PC-9 (cell line): ENCODE measurements around the gene SIRPD. TPM values are rescaled to one million over a fixed set of nuclear protein-coding genes. Genes with fewer than 3 reads are reported as not detected.

Source experiments
- BruUV-seq: library from RNA; stranded (reverse); fragments of 400-500 nt; replicated peaks from 2 replicates; lab custom pipeline; 2021; lab: Mats Ljungman, UMichigan
- CTCF ChIA-PET: fragments of 300-600 bp; sonication (Branson Sonifier 250); formaldehyde crosslinking; loops from one replicate; lab custom pipeline; 2022; ENCODE audit warnings: antibody characterized with exemption; lab: Charles Lee
- POLR2A ChIA-PET: fragments of 300-600 bp; sonication (Branson Sonifier 250); formaldehyde crosslinking; loops from one replicate; lab custom pipeline; 2022; ENCODE audit warnings: antibody characterized with exemption; ENCODE audit not compliant: unreplicated experiment; lab: Charles Lee
- DNase-seq, 2 experiments: peaks; one replicate each; pipeline versions ENCODE4 v3.0.0 to v3.0.0-alpha.2; 2015 to 2022; ENCODE audit warnings: mixed read lengths in 1 of 2
- H2AFZ ChIP-seq: fragments of 200-600 bp; sonication (generic); 2 replicates; pipeline ENCODE4 v1.8.1; 2017; ENCODE audit warnings: antibody characterized with exemption
- H3F3A ChIP-seq: fragments of 200-600 bp; sonication (generic); 2 replicates; pipeline ENCODE4 v1.8.1; 2017; ENCODE audit warnings: antibody characterized with exemption, mild to moderate bottlenecking, low read depth; ENCODE audit not compliant: insufficient read depth
- H3K27ac ChIP-seq: fragments of 200-600 bp; sonication (generic); 2 replicates; pipeline ENCODE4 v1.6.1; 2016; ENCODE audit warnings: mixed run types
- H3K27me3 ChIP-seq: fragments of 200-600 bp; sonication (generic); 2 replicates; pipeline ENCODE4 v1.6.1; 2016; ENCODE audit warnings: low read depth, mixed run types; ENCODE audit not compliant: insufficient read depth
- H3K36me3 ChIP-seq: fragments of 200-600 bp; sonication (generic); 2 replicates; pipeline ENCODE4 v1.6.1; 2016; ENCODE audit warnings: low read depth, mixed run types
- H3K4me1 ChIP-seq: fragments of 200-600 bp; sonication (generic); replicated peaks from 2 replicates; pipeline ENCODE4 v1.6.1; 2016; ENCODE audit warnings: mixed run types; ENCODE audit not compliant: insufficient read depth
- H3K4me2 ChIP-seq: fragments of 200-600 bp; sonication (generic); 2 replicates; pipeline ENCODE4 v1.6.1; 2017; ENCODE audit warnings: mixed run types
- H3K4me3 ChIP-seq: fragments of 200-600 bp; sonication (generic); 2 replicates; pipeline ENCODE4 v1.6.1; 2016; ENCODE audit warnings: mixed run types
- H3K79me2 ChIP-seq: fragments of 200-600 bp; sonication (generic); 2 replicates; pipeline ENCODE4 v1.6.1; 2017; ENCODE audit warnings: low read depth, mixed run types
- H3K9me2 ChIP-seq: fragments of 200-600 bp; sonication (generic); 2 replicates; pipeline ENCODE4 v1.8.1; 2017; ENCODE audit warnings: mild to moderate bottlenecking; ENCODE audit not compliant: insufficient read depth
- H3K9me3 ChIP-seq: fragments of 200-600 bp; sonication (generic); 2 replicates; pipeline ENCODE4 v1.8.1; 2016; ENCODE audit warnings: low read depth; ENCODE audit not compliant: insufficient read depth
- H4K20me1 ChIP-seq: fragments of 200-600 bp; sonication (generic); 2 replicates; pipeline ENCODE4 v1.8.1; 2017; ENCODE audit not compliant: insufficient read depth
- EZH2 ChIP-seq: fragments of 200-600 bp; sonication (generic); IDR thresholded peaks from 2 replicates; pipeline ENCODE4 v1.8.0; 2017; ENCODE audit warnings: antibody characterized with exemption, low read depth
- intact Hi-C: fragments of 100-400 bp; cut with micrococcal nuclease; formaldehyde crosslinking; loops from one replicate; pipeline ENCODE4 v1.10.0; 2022; ENCODE audit not compliant: unreplicated experiment
- total RNA-seq: library from RNA; stranded (reverse); gene quantifications from 2 replicates; pipeline ENCODE4 v1.2.3, GENCODE V29; 2021
- TF ChIP-seq, protein P1 (sequence below): fragments of 200-600 bp; sonication (generic); conservative IDR thresholded peaks from 2 replicates; pipeline ENCODE4 v1.6.1; 2017; ENCODE audit warnings: mixed run types, antibody characterized with exemption, mild to moderate bottlenecking, moderate library complexity

SIRPD gene
- total RNA-seq, 1 experiment from 2014 or later = 0.37 TPM

- no peak for DNase-seq
- no peak for TF ChIP-seq EZH2
- TF ChIP-seq, protein P1, sequence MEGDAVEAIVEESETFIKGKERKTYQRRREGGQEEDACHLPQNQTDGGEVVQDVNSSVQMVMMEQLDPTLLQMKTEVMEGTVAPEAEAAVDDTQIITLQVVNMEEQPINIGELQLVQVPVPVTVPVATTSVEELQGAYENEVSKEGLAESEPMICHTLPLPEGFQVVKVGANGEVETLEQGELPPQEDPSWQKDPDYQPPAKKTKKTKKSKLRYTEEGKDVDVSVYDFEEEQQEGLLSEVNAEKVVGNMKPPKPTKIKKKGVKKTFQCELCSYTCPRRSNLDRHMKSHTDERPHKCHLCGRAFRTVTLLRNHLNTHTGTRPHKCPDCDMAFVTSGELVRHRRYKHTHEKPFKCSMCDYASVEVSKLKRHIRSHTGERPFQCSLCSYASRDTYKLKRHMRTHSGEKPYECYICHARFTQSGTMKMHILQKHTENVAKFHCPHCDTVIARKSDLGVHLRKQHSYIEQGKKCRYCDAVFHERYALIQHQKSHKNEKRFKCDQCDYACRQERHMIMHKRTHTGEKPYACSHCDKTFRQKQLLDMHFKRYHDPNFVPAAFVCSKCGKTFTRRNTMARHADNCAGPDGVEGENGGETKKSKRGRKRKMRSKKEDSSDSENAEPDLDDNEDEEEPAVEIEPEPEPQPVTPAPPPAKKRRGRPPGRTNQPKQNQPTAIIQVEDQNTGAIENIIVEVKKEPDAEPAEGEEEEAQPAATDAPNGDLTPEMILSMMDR = no peak
- Histone ChIP-seq H4K20me1 (no peaks in the 10 kb centered on the region), H3F3A (peaks cover 30% of the 10 kb centered on the region), H3K9me3 (peaks cover 16% of the 10 kb centered on the region), H2AFZ (no peak overlapping the region), H3K79me2 (no peaks in the 10 kb centered on the region), H3K4me2 (no peak overlapping the region), H3K27me3 (no peaks in the 10 kb centered on the region), H3K36me3 (no peaks in the 10 kb centered on the region), H3K4me1 (peaks cover 30% of the 10 kb centered on the region), H3K4me3 (no peak overlapping the region), H3K9me2 (no peaks in the 10 kb centered on the region), H3K27ac (no peak overlapping the region)
- CTCF ChIA-PET = no interaction called here
- POLR2A ChIA-PET = no interaction called here
- intact Hi-C loops = no loop called here
- BruUV-seq = no TSS peak
Observed at GRCh38 chr20:1494436-1494835, 63.1 kb downstream of the SIRPD start.

- no peak overlapping the region for H3K4me3 ChIP-seq
- intact Hi-C loops = no loop called here
- DNase-seq = no peak
- no TSS peak for BruUV-seq
- ChIA-PET POLR2A (interaction anchor here (0.7 kb wide), 1 partner anchor 173 kb away, joined by 5 read pairs; no protein-coding TSS in a partner anchor), CTCF (interaction anchor here (0.6 kb wide), 1 partner anchor 21 kb away, joined by 5 read pairs; no protein-coding TSS in a partner anchor)
- peaks cover 10% of the 10 kb centered on the region for H3K9me3 ChIP-seq
- no peaks in the 10 kb centered on the region for H3K9me2 ChIP-seq
- no peak overlapping the region for H2AFZ ChIP-seq
- H3K27me3 ChIP-seq = no peaks in the 10 kb centered on the region
- peaks cover 37% of the 10 kb centered on the region for H3K4me1 ChIP-seq
- no peaks in the 10 kb centered on the region for H3K79me2 ChIP-seq
- peaks cover 39% of the 10 kb centered on the region for H3F3A ChIP-seq
- H3K27ac ChIP-seq = no peak overlapping the region
- H3K36me3 ChIP-seq = no peaks in the 10 kb centered on the region
- no peaks in the 10 kb centered on the region for H4K20me1 ChIP-seq
- TF ChIP-seq, protein P1 = no peak
- TF ChIP-seq EZH2 = no peak
- no peak overlapping the region for H3K4me2 ChIP-seq
Observed at GRCh38 chr20:1493536-1493935, 64.0 kb downstream of the SIRPD start.

- H3K4me3 ChIP-seq = no peak overlapping the region
- ChIA-PET CTCF (no interaction called here), POLR2A (no interaction called here)
- intact Hi-C loops = no loop called here
- BruUV-seq = no TSS peak
- no peaks in the 10 kb centered on the region for H4K20me1 ChIP-seq
- no peaks in the 10 kb centered on the region for H3K27me3 ChIP-seq
- H3K79me2 ChIP-seq = no peaks in the 10 kb centered on the region
- TF ChIP-seq, protein P1 = no peak
- TF ChIP-seq EZH2 = no peak
- no peak for DNase-seq
- H3K36me3 ChIP-seq = no peaks in the 10 kb centered on the region
- no peak overlapping the region for H2AFZ ChIP-seq
- H3K4me2 ChIP-seq = no peak overlapping the region
- H3K9me3 ChIP-seq = peaks cover 4% of the 10 kb centered on the region
- peaks cover 47% of the 10 kb centered on the region for H3K4me1 ChIP-seq
- H3K27ac ChIP-seq = peak overlapping the region; percentile 97
- H3K9me2 ChIP-seq = no peaks in the 10 kb centered on the region
- H3F3A ChIP-seq = peaks cover 51% of the 10 kb centered on the region
Observed at GRCh38 chr20:1491860-1492642, 65.5 kb downstream of the SIRPD start.
